Fibroblast of lung (primary cell): ENCODE data around the gene RPS28.

ENCODE experiments used
- EZH2 ChIP-seq: IDR thresholded peaks from 2 replicates; pipeline ENCODE4 v1.5.1; 2012; ENCODE audit warnings: low read length, control low read depth, mild to moderate bottlenecking; ENCODE audit errors: missing control alignments
- TF ChIP-seq, protein P1 (sequence below), 2 donors: IDR thresholded peaks in 1 of 2; conservative IDR thresholded peaks in 1 of 2; 1 replicate in 1 of 2; 2 replicates in 1 of 2; pipeline ENCODE4 v1.5.1; 2011 to 2012; ENCODE audit warnings: low read length in 2 of 2, control low read depth in 1 of 2, inconsistent platforms in 1 of 2, low read depth in 1 of 2, mild to moderate bottlenecking in 1 of 2

DNA sequence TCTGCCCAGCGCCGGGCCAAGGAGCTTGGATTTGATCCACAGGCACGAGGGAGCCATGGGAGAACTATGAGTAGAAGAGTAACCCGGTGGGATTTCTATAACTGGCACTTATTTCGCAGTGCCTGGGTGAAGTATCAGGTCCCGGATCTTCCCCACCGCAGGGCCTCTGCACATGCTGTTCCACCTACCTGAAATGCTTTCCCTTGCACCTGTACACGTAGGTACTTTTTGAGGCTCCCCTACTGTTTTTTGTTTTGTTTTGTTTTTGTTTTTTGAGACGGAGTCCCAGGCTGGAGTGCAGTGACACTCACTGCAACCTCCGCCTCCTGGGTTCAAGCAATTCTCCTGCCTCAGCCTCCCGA is 22.2 kb downstream of the RPS28 start:
- TF ChIP-seq EZH2: no peak
- TF ChIP-seq, protein P1, sequence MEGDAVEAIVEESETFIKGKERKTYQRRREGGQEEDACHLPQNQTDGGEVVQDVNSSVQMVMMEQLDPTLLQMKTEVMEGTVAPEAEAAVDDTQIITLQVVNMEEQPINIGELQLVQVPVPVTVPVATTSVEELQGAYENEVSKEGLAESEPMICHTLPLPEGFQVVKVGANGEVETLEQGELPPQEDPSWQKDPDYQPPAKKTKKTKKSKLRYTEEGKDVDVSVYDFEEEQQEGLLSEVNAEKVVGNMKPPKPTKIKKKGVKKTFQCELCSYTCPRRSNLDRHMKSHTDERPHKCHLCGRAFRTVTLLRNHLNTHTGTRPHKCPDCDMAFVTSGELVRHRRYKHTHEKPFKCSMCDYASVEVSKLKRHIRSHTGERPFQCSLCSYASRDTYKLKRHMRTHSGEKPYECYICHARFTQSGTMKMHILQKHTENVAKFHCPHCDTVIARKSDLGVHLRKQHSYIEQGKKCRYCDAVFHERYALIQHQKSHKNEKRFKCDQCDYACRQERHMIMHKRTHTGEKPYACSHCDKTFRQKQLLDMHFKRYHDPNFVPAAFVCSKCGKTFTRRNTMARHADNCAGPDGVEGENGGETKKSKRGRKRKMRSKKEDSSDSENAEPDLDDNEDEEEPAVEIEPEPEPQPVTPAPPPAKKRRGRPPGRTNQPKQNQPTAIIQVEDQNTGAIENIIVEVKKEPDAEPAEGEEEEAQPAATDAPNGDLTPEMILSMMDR (conservative IDR thresholded peaks at IDR 0.05 in 1 of 2, IDR thresholded peaks at IDR 0.05 in 1 of 2; ENCODE audit: low read depth in 1 of 2, low read length in 2 of 2): no peak
